ENCODE results near the gene SMAD6. TPM values are rescaled to one million over a fixed set of nuclear protein-coding genes. Genes with fewer than 3 reads are reported as not detected.

SMAD6 gene
- total RNA-seq, 2 donors from 2014 or later: 14.8 to 51.2 TPM

- no peaks in the 10 kb centered on the region for H3K9me3 ChIP-seq
- H3K4me1 ChIP-seq (replicated peaks): no peaks in the 10 kb centered on the region
- H3K27ac ChIP-seq: no peak overlapping the region
- no peaks in the 10 kb centered on the region for H3K36me3 ChIP-seq
- TF ChIP-seq POLR2A (IDR thresholded peaks at IDR 0.05): no peak
- no peak for TF ChIP-seq CTCF (IDR thresholded peaks at IDR 0.05)
- TF ChIP-seq POLR2AphosphoS5 (IDR thresholded peaks at IDR 0.05): no peak
- DNase-seq (ENCODE audit: low spot score): no peak
- H3K4me3 ChIP-seq: no peak overlapping the region
- WGBS: 86% methylated on average over 19 of the region's 21 CpGs
- H3K27me3 ChIP-seq (replicated peaks; ENCODE audit: insufficient read depth): no peaks in the 10 kb centered on the region
- intact Hi-C loops (cut with DNase I): no loop called here
These were observed 78.3 kb downstream of the SMAD6 start for GRCh38 chr15:66780172-66780972.

- H3K27ac ChIP-seq: no peak overlapping the region
- H3K4me1 ChIP-seq (replicated peaks): no peaks in the 10 kb centered on the region
- H3K4me3 ChIP-seq: no peak overlapping the region
- H3K36me3 ChIP-seq: no peaks in the 10 kb centered on the region
- no peaks in the 10 kb centered on the region for H3K9me3 ChIP-seq
- intact Hi-C loops (cut with DNase I): no loop called here
- H3K27me3 ChIP-seq (replicated peaks; ENCODE audit: insufficient read depth): no peaks in the 10 kb centered on the region
- DNase-seq (ENCODE audit: low spot score): no peak
- WGBS: 94% methylated on average over 73 of the region's 73 CpGs
- TF ChIP-seq POLR2A (IDR thresholded peaks at IDR 0.05): no peak
- TF ChIP-seq CTCF (IDR thresholded peaks at IDR 0.05): no peak
- no peak for TF ChIP-seq POLR2AphosphoS5 (IDR thresholded peaks at IDR 0.05)
These were observed 79.1 kb downstream of the SMAD6 start for GRCh38 chr15:66780973-66781718.

GRCh38 chr15:66782785-66783184, 80.7 kb downstream of the SMAD6 start:
- Histone ChIP-seq H3K27me3 (replicated peaks; ENCODE audit: insufficient read depth) (no peaks in the 10 kb centered on the region), H3K4me3 (no peak overlapping the region), H3K36me3 (no peaks in the 10 kb centered on the region), H3K4me1 (replicated peaks) (no peaks in the 10 kb centered on the region), H3K9me3 (no peaks in the 10 kb centered on the region), H3K27ac (no peak overlapping the region)
- intact Hi-C loops (cut with DNase I): no loop called here
- WGBS: 68% methylated on average over 3 of the region's 3 CpGs
- TF ChIP-seq POLR2AphosphoS5 (IDR thresholded peaks at IDR 0.05): no peak
- no peak for TF ChIP-seq CTCF (IDR thresholded peaks at IDR 0.05)
- TF ChIP-seq POLR2A (IDR thresholded peaks at IDR 0.05): no peak
- DNase-seq (ENCODE audit: low spot score): no peak

GRCh38 chr15:66783314-66783713, 81.3 kb downstream of the SMAD6 start:
- DNase-seq (ENCODE audit: low spot score): no peak
- TF ChIP-seq POLR2AphosphoS5 (IDR thresholded peaks at IDR 0.05): no peak
- no peak for TF ChIP-seq CTCF (IDR thresholded peaks at IDR 0.05)
- no peak for TF ChIP-seq POLR2A (IDR thresholded peaks at IDR 0.05)
- no peaks in the 10 kb centered on the region for H3K4me1 ChIP-seq (replicated peaks)
- H3K27me3 ChIP-seq (replicated peaks; ENCODE audit: insufficient read depth): no peaks in the 10 kb centered on the region
- 86% methylated on average over 5 of the region's 5 CpGs for WGBS
- no peak overlapping the region for H3K27ac ChIP-seq
- intact Hi-C loops (cut with DNase I): no loop called here
- H3K4me3 ChIP-seq: no peak overlapping the region
- H3K9me3 ChIP-seq: no peaks in the 10 kb centered on the region
- no peaks in the 10 kb centered on the region for H3K36me3 ChIP-seq

All from prostate gland (tissue), 2 donors.